ENCODE data around the gene ACTG2.

- TF ChIP-seq EZH2 (IDR thresholded peaks at IDR 0.05; ENCODE audit: insufficient read depth, poor library complexity, severe bottlenecking), result no peak
- TF ChIP-seq EZH2phosphoT487 (IDR thresholded peaks at IDR 0.05; ENCODE audit: insufficient read depth, low read depth), result no peak
Measured at GRCh38 chr2:73964223-73964622, 71.4 kb downstream of the ACTG2 start.
